B cell (primary cell): ENCODE data around the gene ZNF24. TPM values are rescaled to one million over a fixed set of nuclear protein-coding genes. Genes with fewer than 3 reads are reported as not detected.

Experiments
- ATAC-seq: fragments of 200-7000 bp; cut with Tn5 transposase; one replicate; pipeline ENCODE4 v1.10.0; 2021; ENCODE audit warnings: low read depth, mild to moderate bottlenecking, moderate number of reproducible peaks, moderate library complexity
- CTCF ChIA-PET: fragments of 350-600 bp; sonication (Branson Sonifier 250); formaldehyde crosslinking; loops from one replicate; lab custom pipeline; 2021; ENCODE audit warnings: antibody characterized with exemption, inconsistent platforms; lab: Charles Lee
- POLR2A ChIA-PET: fragments of 350-600 bp; sonication (Branson Sonifier 250); formaldehyde crosslinking; loops from one replicate; lab custom pipeline; 2021; ENCODE audit warnings: antibody characterized with exemption; lab: Charles Lee
- DNase-seq: peaks from one replicate; pipeline ENCODE4 v3.0.0; 2013
- H2AFZ ChIP-seq: 2 replicates; pipeline ENCODE4 v1.6.1; 2012; ENCODE audit warnings: mild to moderate bottlenecking, low read depth, low read length; ENCODE audit not compliant: insufficient read depth, poor library complexity, severe bottlenecking
- H3K27ac ChIP-seq, 2 donors: 1 replicate in 1 of 2; 2 replicates in 1 of 2; pipeline ENCODE4 v1.5.1; 2012 to 2013; ENCODE audit warnings: low read length in 2 of 2, mild to moderate bottlenecking in 2 of 2, moderate library complexity in 1 of 2
- H3K27me3 ChIP-seq, 4 experiments: fragments of 200-600 bp in 1 of 4; sonication (generic) in 1 of 4; replicated peaks in 1 of 4; 1 replicate in 2 of 4; 2 replicates in 2 of 4; pipeline versions ENCODE4 v1.6.1 to v1.7.0; 2013 to 2016; ENCODE audit warnings: low read length in 3 of 4, mild to moderate bottlenecking in 2 of 4, mixed read lengths in 1 of 4, moderate library complexity in 1 of 4; ENCODE audit not compliant: insufficient read depth in 4 of 4, control insufficient read depth in 3 of 4; ENCODE audit errors: control extremely low read depth in 1 of 4
- H3K36me3 ChIP-seq, 2 experiments: replicated peaks in 1 of 2; 1 replicate in 1 of 2; 2 replicates in 1 of 2; pipeline versions ENCODE4 v1.6.1 to v1.7.1; 2013; ENCODE audit warnings: low read length in 1 of 2; ENCODE audit not compliant: insufficient read depth in 2 of 2, control insufficient read depth in 1 of 2; ENCODE audit errors: control extremely low read depth in 1 of 2, extremely low read depth in 1 of 2
- H3K4me1 ChIP-seq, 2 donors: fragments of 200-600 bp in 1 of 2; sonication (generic) in 1 of 2; 1 replicate in 1 of 2; 2 replicates in 1 of 2; pipeline versions ENCODE4 v1.5.1 to v1.6.1; 2013 to 2017; ENCODE audit warnings: low read length in 2 of 2; ENCODE audit not compliant: control insufficient read depth in 2 of 2, insufficient read depth in 2 of 2
- H3K4me2 ChIP-seq: replicated peaks from 2 replicates; pipeline ENCODE3; 2012; ENCODE audit warnings: mild to moderate bottlenecking, low read depth, low read length; ENCODE audit not compliant: poor library complexity, severe bottlenecking
- H3K4me3 ChIP-seq, 5 experiments: fragments of 200-600 bp in 1 of 5; sonication (generic) in 1 of 5; 1 replicate in 3 of 5; 2 replicates in 2 of 5; pipeline versions ENCODE4 v1.5.1 to v1.7.0; 2011 to 2016; ENCODE audit warnings: low read length in 4 of 5, mild to moderate bottlenecking in 4 of 5, low read depth in 2 of 5, control low read depth in 1 of 5, moderate library complexity in 1 of 5; ENCODE audit not compliant: insufficient read depth in 1 of 5; ENCODE audit errors: control extremely low read depth in 1 of 5, extremely low read depth in 1 of 5
- H3K79me2 ChIP-seq: fragments of 200-600 bp; sonication (generic); one replicate; pipeline ENCODE4 v1.6.0; 2016; ENCODE audit warnings: low read length; ENCODE audit not compliant: control insufficient read depth, insufficient read depth
- H3K9ac ChIP-seq: fragments of 200-600 bp; sonication (generic); 2 replicates; pipeline ENCODE4 v1.6.1; 2017; ENCODE audit warnings: mild to moderate bottlenecking, low read length, moderate library complexity
- H3K9me3 ChIP-seq, 3 donors: one replicate each; pipeline versions ENCODE4 v1.6.1 to v1.7.1; 2013; ENCODE audit warnings: low read length in 2 of 3; ENCODE audit not compliant: control insufficient read depth in 2 of 3, insufficient read depth in 1 of 3; ENCODE audit errors: control extremely low read depth in 1 of 3
- H4K20me1 ChIP-seq: 2 replicates; pipeline ENCODE4 v1.6.0; 2012; ENCODE audit warnings: mild to moderate bottlenecking, low read length; ENCODE audit not compliant: insufficient read depth, control insufficient read depth, poor library complexity, severe bottlenecking
- H3K27ac Mint-ChIP-seq: one replicate; pipeline ENCODE4 v1.8.0; 2021; ENCODE audit warnings: mixed read lengths
- H3K27me3 Mint-ChIP-seq: one replicate; pipeline ENCODE4 v1.8.0; 2021; ENCODE audit warnings: mixed read lengths
- H3K4me1 Mint-ChIP-seq: one replicate; pipeline ENCODE4 v1.8.0; 2021; ENCODE audit warnings: mixed read lengths
- H3K4me3 Mint-ChIP-seq: one replicate; pipeline ENCODE4 v1.8.0; 2021; ENCODE audit warnings: mixed read lengths
- H3K9me3 Mint-ChIP-seq: one replicate; pipeline ENCODE4 v1.8.0; 2022; ENCODE audit warnings: mixed read lengths; ENCODE audit not compliant: insufficient read depth
- EZH2 ChIP-seq: IDR thresholded peaks from 2 replicates; pipeline ENCODE4 v1.6.1; 2012; ENCODE audit warnings: borderline replicate concordance, low read depth, mild to moderate bottlenecking, moderate library complexity, low read length; ENCODE audit not compliant: insufficient read depth, poor library complexity, severe bottlenecking
- WGBS: methylation state at CpG from one replicate; pipeline ENCODE4 v1.1.5; 2013; ENCODE audit warnings: missing lambda C conversion rate; ENCODE audit not compliant: insufficient coverage; 5-methylcytosine and 5-hydroxymethylcytosine counted together
- intact Hi-C: fragments of 100-400 bp; cut with micrococcal nuclease; formaldehyde crosslinking; loops from one replicate; pipeline ENCODE4 v1.10.0; 2022
- polyA plus RNA-seq: library from polyadenylated mRNA; depleted of rRNA; stranded (reverse); fragments of >200 nt; gene quantifications from 2 replicates; pipeline ENCODE4 v1.2.3, GENCODE V29; 2012
- total RNA-seq, 2 donors: library from RNA; stranded (reverse); fragments of 120-200 nt in 1 of 2; gene quantifications; 1 replicate in 1 of 2; 2 replicates in 1 of 2; pipeline versions ENCODE4 v1.2.3 to v1.2.4, GENCODE V29; 2013 to 2022
- TF ChIP-seq, protein P1 (sequence below): fragments of 200-600 bp; IDR thresholded peaks from one replicate; pipeline ENCODE4 v1.8.0; 2022; ENCODE audit warnings: antibody characterized with exemption, mild to moderate bottlenecking

ZNF24 gene
- total and polyA plus RNA-seq, 2 donors (not counting 1 experiment from before 2014, with no cell fraction given): 13.8 to 83.7 TPM

DNA sequence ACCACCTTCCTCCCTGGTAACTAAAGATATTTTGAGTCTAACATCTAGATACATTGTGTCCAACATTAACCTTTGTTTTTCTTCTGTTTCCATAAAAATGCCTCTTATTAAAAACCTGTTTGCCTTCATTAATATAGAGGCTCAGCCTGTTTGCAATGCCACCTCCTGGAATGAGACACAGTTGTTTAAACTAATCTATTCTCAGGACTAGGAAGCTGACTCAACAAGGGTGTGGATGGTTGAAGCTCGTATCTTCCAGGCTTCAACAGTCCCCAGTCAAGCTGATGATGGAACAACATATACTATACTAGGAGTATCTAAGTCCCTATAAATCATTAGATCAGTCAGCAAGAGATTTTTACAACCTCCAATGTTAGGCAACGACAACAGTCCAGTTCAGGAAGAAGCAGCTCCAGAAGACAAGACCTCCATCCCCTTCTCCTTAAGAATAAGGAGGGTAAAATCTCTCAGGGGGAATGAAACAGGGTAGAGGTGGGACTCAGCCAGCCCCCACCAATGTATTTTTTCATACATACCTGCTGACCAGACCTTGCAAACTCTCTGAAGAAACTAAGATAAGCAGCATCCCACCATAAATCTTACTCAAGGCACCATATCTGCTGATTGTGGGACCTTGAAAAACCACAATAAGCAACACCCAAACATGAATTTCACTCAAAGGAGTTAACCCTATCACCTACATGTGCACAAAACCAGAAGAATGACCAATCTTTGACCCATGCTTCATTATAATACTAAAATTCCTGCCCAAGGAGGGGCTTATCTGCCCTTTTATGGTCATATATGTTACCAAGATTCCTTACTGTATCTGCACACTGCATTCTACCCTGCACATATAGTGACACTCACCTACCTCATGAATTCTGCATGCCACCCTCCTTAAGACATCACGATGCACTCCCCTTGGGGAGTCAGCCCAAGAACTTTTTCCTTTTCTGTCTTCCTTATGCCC lies 21.4 kb downstream of the ZNF24 start:
- Histone ChIP-seq H3K9me3 (no peaks in the 10 kb centered on the region), H3K36me3 (no peaks in the 10 kb centered on the region), H3K9ac (no peak overlapping the region), H3K4me3 (no peak overlapping the region), H3K4me2 (no peak overlapping the region), H4K20me1 (no peaks in the 10 kb centered on the region), H3K27me3 (no peaks in the 10 kb centered on the region), H2AFZ (no peak overlapping the region), H3K4me1 (no peaks in the 10 kb centered on the region), H3K79me2 (no peaks in the 10 kb centered on the region), H3K27ac (no peak overlapping the region)
- H3K4me1 Mint-ChIP-seq: no peaks in the 10 kb centered on the region
- H3K9me3 Mint-ChIP-seq: no peaks in the 10 kb centered on the region
- WGBS: 100% methylated on average over 1 of the region's 3 CpGs
- DNase-seq (no peak), ATAC-seq (no peak)
- TF ChIP-seq, protein P1, sequence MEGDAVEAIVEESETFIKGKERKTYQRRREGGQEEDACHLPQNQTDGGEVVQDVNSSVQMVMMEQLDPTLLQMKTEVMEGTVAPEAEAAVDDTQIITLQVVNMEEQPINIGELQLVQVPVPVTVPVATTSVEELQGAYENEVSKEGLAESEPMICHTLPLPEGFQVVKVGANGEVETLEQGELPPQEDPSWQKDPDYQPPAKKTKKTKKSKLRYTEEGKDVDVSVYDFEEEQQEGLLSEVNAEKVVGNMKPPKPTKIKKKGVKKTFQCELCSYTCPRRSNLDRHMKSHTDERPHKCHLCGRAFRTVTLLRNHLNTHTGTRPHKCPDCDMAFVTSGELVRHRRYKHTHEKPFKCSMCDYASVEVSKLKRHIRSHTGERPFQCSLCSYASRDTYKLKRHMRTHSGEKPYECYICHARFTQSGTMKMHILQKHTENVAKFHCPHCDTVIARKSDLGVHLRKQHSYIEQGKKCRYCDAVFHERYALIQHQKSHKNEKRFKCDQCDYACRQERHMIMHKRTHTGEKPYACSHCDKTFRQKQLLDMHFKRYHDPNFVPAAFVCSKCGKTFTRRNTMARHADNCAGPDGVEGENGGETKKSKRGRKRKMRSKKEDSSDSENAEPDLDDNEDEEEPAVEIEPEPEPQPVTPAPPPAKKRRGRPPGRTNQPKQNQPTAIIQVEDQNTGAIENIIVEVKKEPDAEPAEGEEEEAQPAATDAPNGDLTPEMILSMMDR: no peak
- no peak for TF ChIP-seq EZH2
- no peak overlapping the region for H3K4me3 Mint-ChIP-seq
- no peaks in the 10 kb centered on the region for H3K27me3 Mint-ChIP-seq
- intact Hi-C loops: no loop called here
- CTCF ChIA-PET: no interaction called here
- POLR2A ChIA-PET: no interaction called here
- H3K27ac Mint-ChIP-seq: no peak overlapping the region

GRCh38 chr18:35311496-35311895 lies 32.7 kb downstream of the ZNF24 start:
- ChIA-PET POLR2A (no interaction called here), CTCF (no interaction called here)
- ATAC-seq (no peak), DNase-seq (no peak)
- no peak overlapping the region for H2AFZ ChIP-seq
- H3K9me3 ChIP-seq: peaks cover 4 to 55% (median 22%) of the 10 kb centered on the region in 3 donors
- no peak overlapping the region for H3K9ac ChIP-seq
- H4K20me1 ChIP-seq: no peaks in the 10 kb centered on the region
- peaks cover 0 to 12% of the 10 kb centered on the region in 2 experiments for H3K36me3 ChIP-seq
- no peak for TF ChIP-seq EZH2
- TF ChIP-seq, protein P1: no peak
- H3K27me3 ChIP-seq: no peaks in the 10 kb centered on the region
- H3K79me2 ChIP-seq: no peaks in the 10 kb centered on the region
- Mint-ChIP-seq H3K4me1 (no peaks in the 10 kb centered on the region), H3K27ac (no peak overlapping the region), H3K9me3 (peaks cover 17% of the 10 kb centered on the region), H3K27me3 (no peaks in the 10 kb centered on the region), H3K4me3 (no peak overlapping the region)
- H3K4me2 ChIP-seq: no peak overlapping the region
- H3K4me1 ChIP-seq: no peaks in the 10 kb centered on the region
- 86% methylated on average over 1 of the region's 2 CpGs for WGBS
- no peak overlapping the region for H3K27ac ChIP-seq
- no peak overlapping the region for H3K4me3 ChIP-seq
- intact Hi-C loops: no loop called here
